Measurements from ENCODE around the gene ADCY2.

Gene ADCY2

DNA sequence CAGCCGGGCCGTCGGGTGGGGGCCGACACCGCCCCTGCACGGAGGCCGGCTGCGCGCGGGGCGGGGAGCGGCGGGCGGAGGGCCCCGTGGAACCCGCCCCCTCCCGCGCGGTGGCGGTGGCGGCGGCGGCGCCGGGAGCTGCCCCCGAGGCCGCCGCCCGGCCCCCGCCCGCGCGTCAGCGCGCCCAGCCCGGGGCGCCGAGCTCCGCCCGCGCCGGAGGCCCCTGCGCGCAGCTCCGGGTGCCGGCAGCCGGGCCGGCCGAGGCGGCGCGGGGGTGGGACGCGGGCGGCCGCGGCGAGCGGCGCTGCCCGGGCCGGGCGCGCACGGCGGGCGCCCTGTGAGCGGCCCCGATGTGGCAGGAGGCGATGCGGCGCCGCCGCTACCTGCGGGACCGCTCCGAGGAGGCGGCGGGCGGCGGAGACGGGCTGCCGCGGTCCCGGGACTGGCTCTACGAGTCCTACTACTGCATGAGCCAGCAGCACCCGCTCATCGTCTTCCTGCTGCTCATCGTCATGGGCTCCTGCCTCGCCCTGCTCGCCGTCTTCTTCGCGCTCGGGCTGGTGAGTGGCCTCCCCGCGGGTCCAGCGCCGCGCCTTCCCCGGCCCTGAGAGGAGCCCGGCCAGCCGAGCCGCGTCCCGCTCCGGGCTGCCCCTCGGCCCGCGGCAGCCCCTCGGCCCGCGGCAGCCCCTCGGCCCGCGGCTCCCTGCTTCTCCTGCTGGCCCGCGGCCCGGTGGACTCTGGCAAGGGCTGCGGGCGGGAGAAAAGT, at the start of gene ADCY2:
TSS of gene ADCY2 (plus strand) at position 192 of the 766 bp plus-strand sequence. CDS start at position 351, 159 bp downstream.
- no peak within 1 kb of the TSS for H3K4me3 ChIP-seq (ENCODE audit: low read length)
- peak; percentile 66 for DNase-seq (ENCODE audit: low read depth)

DNA sequence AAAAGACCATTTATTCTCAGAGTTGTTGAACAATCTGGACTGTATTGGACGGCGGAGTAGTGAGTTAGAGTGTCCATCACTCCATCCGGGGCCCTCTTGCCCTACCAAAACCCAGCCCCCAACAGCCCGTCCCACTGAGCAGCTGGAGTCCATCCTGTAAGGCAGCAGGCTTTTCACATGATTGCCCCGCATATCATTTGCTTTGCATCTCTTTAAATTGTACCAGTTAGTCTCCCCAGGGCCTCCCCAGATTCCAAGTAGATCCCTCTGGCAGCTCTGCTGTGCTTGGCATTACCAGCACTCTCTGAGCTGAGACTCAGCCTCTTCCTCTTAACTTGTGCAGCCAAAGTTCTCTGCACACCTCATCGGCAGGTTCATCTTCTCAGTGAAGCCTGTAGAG, 48.6 kb upstream of the ADCY2 start:
- TF ChIP-seq, protein P1, sequence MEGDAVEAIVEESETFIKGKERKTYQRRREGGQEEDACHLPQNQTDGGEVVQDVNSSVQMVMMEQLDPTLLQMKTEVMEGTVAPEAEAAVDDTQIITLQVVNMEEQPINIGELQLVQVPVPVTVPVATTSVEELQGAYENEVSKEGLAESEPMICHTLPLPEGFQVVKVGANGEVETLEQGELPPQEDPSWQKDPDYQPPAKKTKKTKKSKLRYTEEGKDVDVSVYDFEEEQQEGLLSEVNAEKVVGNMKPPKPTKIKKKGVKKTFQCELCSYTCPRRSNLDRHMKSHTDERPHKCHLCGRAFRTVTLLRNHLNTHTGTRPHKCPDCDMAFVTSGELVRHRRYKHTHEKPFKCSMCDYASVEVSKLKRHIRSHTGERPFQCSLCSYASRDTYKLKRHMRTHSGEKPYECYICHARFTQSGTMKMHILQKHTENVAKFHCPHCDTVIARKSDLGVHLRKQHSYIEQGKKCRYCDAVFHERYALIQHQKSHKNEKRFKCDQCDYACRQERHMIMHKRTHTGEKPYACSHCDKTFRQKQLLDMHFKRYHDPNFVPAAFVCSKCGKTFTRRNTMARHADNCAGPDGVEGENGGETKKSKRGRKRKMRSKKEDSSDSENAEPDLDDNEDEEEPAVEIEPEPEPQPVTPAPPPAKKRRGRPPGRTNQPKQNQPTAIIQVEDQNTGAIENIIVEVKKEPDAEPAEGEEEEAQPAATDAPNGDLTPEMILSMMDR (IDR thresholded peaks at IDR 0.05; ENCODE audit: insufficient read depth, low read depth, low read length, missing control alignments), result no peak
- no peak for DNase-seq (ENCODE audit: low read depth)
- no peak overlapping the region for H3K4me3 ChIP-seq (ENCODE audit: low read length)

More for the DNA sequence above, at the start of gene ADCY2:
- TF ChIP-seq, protein P1 (IDR thresholded peaks at IDR 0.05; ENCODE audit: insufficient read depth, low read depth, low read length, missing control alignments), result no peak

DNA sequence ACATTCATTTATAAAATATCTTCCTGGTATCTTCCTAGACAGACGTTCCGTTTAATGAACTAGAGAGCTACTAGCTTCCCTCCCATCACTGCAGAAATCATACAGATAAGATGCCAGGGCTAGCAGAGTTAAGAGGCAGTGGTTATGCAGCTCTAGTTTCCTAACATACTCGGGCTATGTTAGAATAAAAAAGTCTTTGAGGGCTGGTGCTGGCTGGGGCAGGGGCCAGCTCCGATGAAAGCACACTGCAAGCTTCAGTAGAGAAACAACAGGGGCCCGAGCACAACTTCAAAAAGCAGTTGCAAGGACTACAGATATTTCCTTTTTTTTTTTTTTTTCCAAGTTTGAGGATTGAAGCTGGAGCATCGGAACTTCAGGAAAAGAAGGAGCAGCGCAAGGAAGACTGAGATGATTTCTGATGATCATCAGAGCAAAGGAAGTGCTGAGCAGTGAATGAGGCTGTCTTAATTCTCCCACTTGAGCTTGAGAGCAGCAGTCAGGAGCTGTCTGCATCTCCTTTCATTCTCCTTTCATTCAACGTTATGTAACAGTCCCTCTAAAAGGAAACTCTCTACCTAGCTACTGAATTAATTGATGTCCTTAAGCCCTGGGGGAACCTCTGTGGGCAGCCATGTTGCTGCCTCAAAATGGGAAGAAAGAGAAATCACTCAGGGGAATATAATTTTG, 47.6 kb upstream of the ADCY2 start:
- TF ChIP-seq, protein P1 (IDR thresholded peaks at IDR 0.05; ENCODE audit: insufficient read depth, low read depth, low read length, missing control alignments), result no peak
- no peak overlapping the region for H3K4me3 ChIP-seq (ENCODE audit: low read length)
- DNase-seq (ENCODE audit: low read depth), result no peak

DNA sequence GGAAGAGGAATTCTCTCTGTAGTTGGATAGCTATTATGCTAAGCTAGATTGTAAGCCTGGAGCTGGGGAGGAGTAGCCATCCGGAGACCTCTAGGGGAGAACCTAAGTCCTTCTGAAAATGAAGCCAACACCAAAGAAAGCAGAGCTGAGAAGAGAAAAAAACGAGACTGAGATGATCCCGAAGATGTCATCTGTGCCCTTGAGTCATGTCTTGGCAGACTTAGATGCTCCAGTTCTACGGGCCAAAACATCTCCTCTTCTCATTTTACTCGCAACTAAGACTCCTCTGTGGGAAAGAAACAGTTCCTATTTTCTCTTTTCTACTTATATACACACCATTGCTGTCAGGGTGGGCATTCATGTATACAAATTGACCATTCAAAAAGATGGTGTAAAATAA, 34.3 kb upstream of the ADCY2 start:
- H3K4me3 ChIP-seq (ENCODE audit: low read length), result no peak overlapping the region
- DNase-seq (ENCODE audit: low read depth), result no peak
- TF ChIP-seq, protein P1 (IDR thresholded peaks at IDR 0.05; ENCODE audit: insufficient read depth, low read depth, low read length, missing control alignments), result no peak

DNA sequence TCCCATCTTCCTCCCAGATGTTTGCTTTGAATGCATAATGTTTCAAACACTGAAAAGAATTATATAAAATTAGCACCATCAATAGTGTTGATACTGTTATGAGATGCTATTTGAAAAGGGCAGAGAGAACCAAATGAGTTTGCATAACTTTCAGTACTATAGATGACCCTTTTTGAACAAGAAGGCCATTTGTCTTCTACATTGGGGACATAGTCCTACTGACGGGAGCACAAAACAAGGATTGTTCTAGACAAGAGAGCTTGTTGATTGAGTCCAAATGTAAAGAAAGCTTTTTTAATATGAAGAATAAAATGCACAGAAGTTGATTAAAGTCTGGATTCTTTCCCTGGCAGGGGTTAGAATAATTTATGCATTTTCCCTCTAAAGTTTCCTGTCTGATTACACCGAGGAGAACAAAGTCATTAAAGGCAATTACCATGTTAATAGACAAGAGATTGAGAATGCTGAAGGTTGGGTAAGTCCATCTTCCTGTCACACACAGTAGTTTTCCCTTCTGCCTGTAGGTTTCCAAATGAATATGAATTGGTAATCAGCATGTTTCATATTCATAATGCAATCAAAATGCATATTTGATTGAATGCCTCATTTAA, 32.8 kb upstream of the ADCY2 start:
- TF ChIP-seq, protein P1 (IDR thresholded peaks at IDR 0.05; ENCODE audit: insufficient read depth, low read depth, low read length, missing control alignments), result no peak
- no peak for DNase-seq (ENCODE audit: low read depth)
- H3K4me3 ChIP-seq (ENCODE audit: low read length), result no peak overlapping the region

DNA sequence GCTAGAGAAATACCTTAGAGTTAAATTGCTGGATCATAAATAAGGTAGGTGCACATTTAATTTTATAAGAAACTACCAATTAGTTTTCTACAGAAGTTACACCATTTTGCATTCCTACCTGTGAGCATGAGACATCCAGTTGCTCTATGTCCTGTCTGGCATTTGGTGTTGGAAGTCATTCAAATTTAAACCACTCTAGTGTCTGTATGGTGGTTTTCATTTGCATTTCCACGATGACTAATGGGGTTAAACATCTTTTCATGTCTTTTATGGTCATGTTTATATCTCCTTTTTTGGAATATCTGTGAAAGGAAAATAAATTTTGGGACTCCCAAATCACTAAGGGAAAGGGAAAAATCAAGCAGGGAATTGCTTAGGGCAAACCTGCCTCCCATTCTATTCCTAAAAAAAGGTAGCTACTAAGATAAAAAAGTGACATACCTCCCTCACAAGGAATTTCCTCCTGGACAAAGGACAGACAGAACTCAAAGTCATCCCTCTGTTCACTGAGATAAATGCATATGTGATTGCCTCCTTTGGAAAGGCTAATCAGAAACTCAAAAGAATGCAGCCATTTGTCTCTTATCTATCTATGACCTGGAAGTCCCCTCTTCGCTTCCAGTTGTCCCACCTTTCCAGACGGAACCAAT, 31.6 kb upstream of the ADCY2 start:
- no peak overlapping the region for H3K4me3 ChIP-seq (ENCODE audit: low read length)
- TF ChIP-seq, protein P1 (IDR thresholded peaks at IDR 0.05; ENCODE audit: insufficient read depth, low read depth, low read length, missing control alignments), result no peak
- DNase-seq (ENCODE audit: low read depth), result no peak

Data from epithelial cell of esophagus (primary cell).